ENCODE data around the gene SPATS2.
A peak's percentile ranks its signal among the peaks of the same experiment; 100 is the strongest.
"Not testable (repeated sequence)": the region's sequence is repeated elsewhere in the genome, so short reads cannot be mapped to it uniquely, and the experiment has no call there.

The SPATS2 gene

GRCh38 chr12:49518914-49519573 is 151.8 kb downstream of the SPATS2 start:
- Mint-ChIP-seq H3K9me3 (no peaks in the 10 kb centered on the region), H3K27ac (no peak overlapping the region), H3K4me3 (no peak overlapping the region), H3K4me1 (no peaks in the 10 kb centered on the region), H3K36me3 (peaks cover 5% of the 10 kb centered on the region)
- ATAC-seq (no peak), DNase-seq (ENCODE audit: low spot score in 2 of 2) (no peak)

DNA sequence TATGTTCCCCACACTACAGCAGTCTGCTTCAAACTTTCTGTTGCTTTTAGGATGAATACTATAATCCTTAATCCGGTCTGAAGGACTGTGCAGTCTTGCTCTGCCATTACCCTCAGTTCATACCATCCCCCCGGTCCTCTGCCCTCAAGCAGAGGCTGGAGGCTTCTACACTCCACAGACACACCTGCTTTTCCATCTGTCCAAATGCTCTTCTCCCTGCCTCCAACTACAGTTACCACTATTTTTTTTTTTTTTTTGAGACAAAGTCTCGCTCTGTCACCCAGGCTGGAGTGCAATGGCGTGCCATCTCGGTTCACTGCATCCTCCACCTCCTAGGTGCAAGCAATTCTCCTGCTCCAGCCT is 152.3 kb downstream of the SPATS2 start:
- H3K27ac Mint-ChIP-seq: no peak overlapping the region

GRCh38 chr12:49521389-49521788 is 154.1 kb downstream of the SPATS2 start:
- Mint-ChIP-seq H3K4me1 (no peaks in the 10 kb centered on the region), H3K36me3 (peaks cover 5% of the 10 kb centered on the region), H3K9me3 (no peaks in the 10 kb centered on the region), H3K27ac (no peak overlapping the region), H3K4me3 (no peak overlapping the region)
- ATAC-seq (no peak), DNase-seq (ENCODE audit: low spot score in 2 of 2) (no peak)

More for the DNA sequence above, 152.3 kb downstream of the SPATS2 start:
- DNase-seq (ENCODE audit: low spot score in 2 of 2) (no peak), ATAC-seq (no peak)
- Mint-ChIP-seq H3K4me3 (no peak overlapping the region), H3K36me3 (peaks cover 5% of the 10 kb centered on the region), H3K9me3 (no peaks in the 10 kb centered on the region), H3K4me1 (no peaks in the 10 kb centered on the region)

DNA sequence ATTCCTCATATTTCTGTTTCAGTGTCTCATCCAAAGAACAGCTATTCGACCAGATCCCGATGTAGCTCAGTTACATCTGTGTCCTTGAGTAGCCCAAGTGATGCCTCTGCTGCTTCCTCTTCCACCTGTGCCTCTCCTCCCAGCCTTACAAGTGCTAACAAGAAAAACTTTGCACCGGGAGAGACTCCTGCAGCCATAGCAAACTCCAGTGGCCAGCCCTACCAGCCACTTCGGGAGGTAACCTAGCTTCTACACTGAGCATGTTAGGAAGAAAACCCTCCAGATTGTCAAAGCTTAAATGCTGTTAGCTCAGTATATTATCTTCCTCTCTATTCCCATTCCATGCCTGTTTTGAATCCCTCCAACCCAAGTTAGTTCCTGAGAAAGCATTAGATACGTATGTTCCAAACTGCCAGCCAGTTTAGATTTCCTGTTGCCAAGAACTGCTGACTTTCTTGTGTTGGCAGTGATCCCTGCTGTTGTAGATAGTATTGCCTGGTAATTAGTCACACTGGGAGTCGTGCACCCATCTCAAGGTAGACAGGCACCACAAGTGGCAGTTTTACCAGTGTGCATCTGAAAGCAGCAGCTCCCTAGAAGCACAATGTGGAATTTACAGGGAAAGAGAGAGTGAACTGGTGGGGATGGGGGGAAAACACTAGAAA is 157.5 kb downstream of the SPATS2 start:
- no peak overlapping the region for H3K27ac Mint-ChIP-seq
- peaks cover 2% of the 10 kb centered on the region for H3K36me3 Mint-ChIP-seq
- ATAC-seq: no peak
- no peaks in the 10 kb centered on the region for H3K4me1 Mint-ChIP-seq
- H3K4me3 Mint-ChIP-seq: no peak overlapping the region
- DNase-seq (ENCODE audit: low spot score in 2 of 2): no peak
- no peaks in the 10 kb centered on the region for H3K9me3 Mint-ChIP-seq

DNA sequence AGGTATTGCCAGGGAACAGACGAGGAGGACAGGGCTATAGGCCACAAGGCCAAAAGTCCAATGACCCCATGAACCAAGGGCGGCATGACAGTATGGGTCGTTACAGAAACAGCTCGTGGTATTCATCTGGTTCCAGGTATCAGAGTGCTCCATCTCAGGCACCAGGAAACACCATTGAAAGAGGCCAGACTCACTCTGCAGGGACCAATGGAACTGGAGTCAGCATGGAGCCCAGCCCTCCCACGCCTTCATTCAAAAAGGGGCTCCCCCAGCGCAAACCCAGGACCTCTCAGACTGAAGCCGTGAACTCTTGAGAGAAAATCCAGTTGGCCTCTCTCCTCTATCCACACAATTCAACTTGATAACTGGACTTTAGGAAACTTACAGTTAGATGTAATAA is 158.7 kb downstream of the SPATS2 start:
- Mint-ChIP-seq H3K4me1 (no peaks in the 10 kb centered on the region), H3K36me3 (no peaks in the 10 kb centered on the region), H3K4me3 (no peak overlapping the region), H3K9me3 (no peaks in the 10 kb centered on the region), H3K27ac (no peak overlapping the region)
- no peak for DNase-seq (ENCODE audit: low spot score in 2 of 2)
- no peak for ATAC-seq

DNA sequence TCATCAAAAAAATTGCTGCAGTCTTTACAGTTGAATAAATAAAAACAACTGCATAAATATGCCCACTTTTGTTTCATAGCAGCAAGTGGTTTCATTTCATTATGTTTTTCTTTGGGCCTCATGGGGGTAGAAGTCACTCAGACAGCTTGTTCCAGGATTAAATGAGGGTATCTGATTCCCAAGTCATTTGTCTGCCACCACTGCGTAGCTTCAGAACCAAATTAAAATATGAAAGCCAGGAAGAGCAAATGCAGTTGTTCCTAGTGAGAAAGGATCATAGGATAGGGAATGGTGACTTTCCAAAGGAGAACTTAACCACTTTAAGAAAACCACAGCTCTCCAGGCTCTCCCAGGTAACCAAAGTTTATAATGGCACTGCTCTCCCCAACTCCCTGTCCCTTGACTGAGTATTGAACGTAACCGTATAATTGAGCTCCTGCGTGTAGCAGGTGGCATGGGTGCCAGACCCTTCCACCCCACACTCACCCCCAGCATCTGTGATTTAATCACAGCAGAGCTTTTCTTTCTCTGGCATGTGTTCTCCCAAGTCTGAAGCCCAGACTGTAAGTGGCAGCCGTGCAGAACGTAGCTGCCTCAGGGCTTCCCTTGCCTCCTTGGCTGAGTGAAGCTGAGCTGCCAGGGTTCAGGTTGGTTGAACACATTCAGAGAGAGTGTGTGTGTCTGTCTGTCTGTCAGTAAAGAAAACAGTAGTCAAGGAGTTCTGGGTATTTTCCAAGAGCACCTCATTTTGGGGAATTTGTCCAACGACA is 160.3 kb downstream of the SPATS2 start:
- H3K27ac Mint-ChIP-seq: peak overlapping the region; percentile 40
- DNase-seq (ENCODE audit: low spot score in 2 of 2) (peak in 1 of 2 donors; percentile 18), ATAC-seq (no peak)
- no peaks in the 10 kb centered on the region for H3K36me3 Mint-ChIP-seq
- no peak overlapping the region for H3K4me3 Mint-ChIP-seq
- no peaks in the 10 kb centered on the region for H3K4me1 Mint-ChIP-seq
- no peaks in the 10 kb centered on the region for H3K9me3 Mint-ChIP-seq

GRCh38 chr12:49529414-49529813 is 162.2 kb downstream of the SPATS2 start:
- Mint-ChIP-seq H3K36me3 (no peaks in the 10 kb centered on the region), H3K27ac (no peak overlapping the region), H3K9me3 (no peaks in the 10 kb centered on the region), H3K4me1 (no peaks in the 10 kb centered on the region), H3K4me3 (no peak overlapping the region)
- DNase-seq (ENCODE audit: low spot score in 2 of 2): no peak
- no peak for ATAC-seq

DNA sequence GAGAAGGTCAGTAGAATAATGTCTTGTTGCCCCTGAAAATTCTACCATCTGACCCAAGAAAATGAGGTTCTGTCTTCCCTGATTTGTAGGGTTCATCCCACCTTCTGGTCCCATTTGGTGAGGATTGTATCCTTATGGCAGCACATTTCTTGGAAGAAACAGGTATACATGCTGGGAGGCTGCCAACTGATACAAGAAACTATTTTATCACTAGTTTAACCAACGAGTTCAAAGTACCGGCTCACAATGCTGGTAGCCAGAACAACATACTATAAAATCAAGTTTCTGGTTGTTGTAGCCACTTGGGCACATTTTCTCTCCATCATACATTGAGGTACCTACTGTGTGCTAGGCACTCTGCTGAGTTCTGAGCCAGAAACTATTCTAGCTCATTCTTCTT is 164.5 kb downstream of the SPATS2 start:
- H3K4me1 Mint-ChIP-seq: no peaks in the 10 kb centered on the region
- ATAC-seq (no peak), DNase-seq (ENCODE audit: low spot score in 2 of 2) (no peak)
- H3K9me3 Mint-ChIP-seq: no peaks in the 10 kb centered on the region
- H3K4me3 Mint-ChIP-seq: no peak overlapping the region
- no peaks in the 10 kb centered on the region for H3K36me3 Mint-ChIP-seq
- no peak overlapping the region for H3K27ac Mint-ChIP-seq

GRCh38 chr12:49533331-49533730 is 166.1 kb downstream of the SPATS2 start:
- ATAC-seq (no peak), DNase-seq (ENCODE audit: low spot score in 2 of 2) (no peak)
- Mint-ChIP-seq H3K4me1 (no peaks in the 10 kb centered on the region), H3K36me3 (no peaks in the 10 kb centered on the region), H3K9me3 (no peaks in the 10 kb centered on the region), H3K27ac (no peak overlapping the region), H3K4me3 (no peak overlapping the region)

DNA sequence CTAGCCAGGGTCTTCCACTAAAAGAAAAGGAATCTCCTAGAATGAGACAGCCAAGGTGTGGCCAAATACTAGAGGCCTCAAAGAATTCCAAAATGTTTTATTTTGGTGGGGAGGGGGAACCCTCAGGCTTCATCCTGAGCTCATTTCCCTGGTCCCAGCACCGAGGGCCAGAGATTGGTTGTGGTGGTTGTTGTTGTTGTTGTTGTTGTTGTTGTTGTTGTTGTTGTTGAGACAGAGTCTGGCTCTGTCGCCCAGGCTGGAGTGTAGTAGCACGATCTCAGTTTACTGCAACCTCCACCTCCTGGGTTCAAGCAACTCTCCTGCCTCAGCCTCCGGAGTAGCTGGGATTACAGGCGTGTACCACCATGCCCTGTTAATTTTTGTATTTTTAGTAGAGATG is 166.9 kb downstream of the SPATS2 start:
- H3K36me3 Mint-ChIP-seq; ATAC-seq; DNase-seq (ENCODE audit: low spot score in 2 of 2); H3K4me3 Mint-ChIP-seq; H3K27ac Mint-ChIP-seq; H3K9me3 Mint-ChIP-seq; H3K4me1 Mint-ChIP-seq: not testable (repeated sequence)

DNA sequence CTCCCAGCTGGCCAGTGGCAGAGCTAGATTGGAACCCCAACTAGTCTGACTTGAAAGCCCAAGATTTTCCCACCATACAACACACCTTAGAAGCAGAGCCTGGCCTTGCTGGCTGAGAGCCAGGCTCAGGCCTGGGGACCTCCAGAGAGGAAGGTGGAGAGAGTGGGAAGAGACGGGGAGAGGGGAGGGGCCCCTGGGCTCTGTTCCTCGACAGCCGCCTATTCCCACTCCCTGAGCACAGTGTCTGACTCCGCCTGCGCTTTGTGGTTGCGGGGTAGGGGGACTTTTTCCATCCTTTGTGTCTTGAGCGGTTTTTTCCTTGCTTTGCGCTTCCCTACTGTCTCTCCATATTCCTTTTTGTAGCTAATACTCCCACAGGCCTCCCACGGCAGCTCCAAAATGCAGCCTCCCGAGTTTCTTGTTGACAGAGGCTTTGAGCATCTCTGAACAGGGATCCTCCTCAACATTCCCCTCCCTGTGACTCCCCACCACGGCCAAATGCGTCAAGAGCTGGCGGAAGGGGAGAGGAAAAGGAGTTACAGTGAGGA is 167.5 kb downstream of the SPATS2 start:
- no peaks in the 10 kb centered on the region for H3K9me3 Mint-ChIP-seq
- no peak overlapping the region for H3K4me3 Mint-ChIP-seq
- DNase-seq (ENCODE audit: low spot score in 2 of 2): no peak

DNA sequence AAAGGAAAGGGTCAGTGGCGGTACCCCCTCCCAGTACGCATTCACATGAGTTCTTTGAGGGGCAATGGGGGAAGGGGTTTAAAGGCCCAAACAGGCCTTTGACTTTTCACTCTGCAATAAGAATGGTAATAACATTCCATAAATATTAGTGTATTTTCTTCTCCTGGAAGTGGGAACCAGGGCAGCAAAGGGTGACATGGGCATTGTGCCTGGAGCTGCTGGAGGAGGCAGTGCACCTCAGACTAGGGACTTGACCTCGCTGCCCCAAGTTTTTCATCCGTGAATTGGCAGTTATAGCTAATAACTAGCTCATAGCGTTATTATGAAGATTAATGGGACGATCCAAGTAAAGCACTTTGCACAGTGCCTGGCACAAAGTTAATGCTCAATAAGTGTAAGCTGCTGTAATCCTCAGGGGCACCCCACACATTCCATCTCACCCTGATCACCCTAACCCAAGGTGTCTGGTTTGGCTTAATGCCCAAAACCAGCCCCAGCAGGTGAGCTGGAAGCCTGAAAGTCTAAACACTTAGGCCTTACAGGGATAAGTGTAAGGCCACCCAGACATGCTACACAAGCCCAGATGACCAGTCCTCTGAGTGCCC is 168.8 kb downstream of the SPATS2 start:
- Mint-ChIP-seq H3K4me3 (no peak overlapping the region), H3K27ac (no peak overlapping the region), H3K4me1 (no peaks in the 10 kb centered on the region), H3K36me3 (no peaks in the 10 kb centered on the region), H3K9me3 (no peaks in the 10 kb centered on the region)
- no peak for DNase-seq (ENCODE audit: low spot score in 2 of 2)
- ATAC-seq: no peak

More for the DNA sequence above, 167.5 kb downstream of the SPATS2 start:
- no peak overlapping the region for H3K27ac Mint-ChIP-seq
- no peaks in the 10 kb centered on the region for H3K4me1 Mint-ChIP-seq
- ATAC-seq: no peak
- H3K36me3 Mint-ChIP-seq: no peaks in the 10 kb centered on the region

DNA sequence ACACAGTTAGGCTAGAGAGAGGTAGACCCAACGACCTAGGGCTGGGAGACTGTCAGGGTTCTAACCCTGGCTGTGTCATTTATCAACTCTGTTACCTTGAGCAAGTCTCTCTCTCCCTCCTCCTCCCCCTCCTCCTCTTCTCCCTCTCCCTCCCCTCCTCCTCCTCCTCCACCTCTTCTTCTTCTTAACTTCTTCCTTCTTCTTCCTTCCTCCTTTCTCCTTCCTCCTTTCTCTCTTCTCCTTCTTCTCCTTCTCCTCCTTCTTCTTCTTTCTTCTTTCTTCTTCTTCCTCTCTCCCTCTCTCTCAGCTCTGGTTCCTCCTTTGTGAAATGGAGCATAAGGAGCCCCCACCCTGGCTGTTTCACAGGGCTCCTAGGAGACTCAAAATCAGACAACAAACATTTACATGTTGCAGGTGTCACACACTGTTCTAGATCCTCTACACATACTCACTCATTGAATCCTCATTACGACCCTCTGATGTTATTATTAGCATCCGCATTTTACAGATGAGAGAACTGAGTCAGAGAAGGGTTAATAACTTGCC is 169.3 kb downstream of the SPATS2 start:
- DNase-seq (ENCODE audit: low spot score in 2 of 2) (no peak), ATAC-seq (no peak)
- Mint-ChIP-seq H3K27ac (no peak overlapping the region), H3K9me3 (no peaks in the 10 kb centered on the region), H3K4me3 (peak overlapping the region; percentile 73), H3K4me1 (peaks cover 6% of the 10 kb centered on the region), H3K36me3 (no peaks in the 10 kb centered on the region)

DNA sequence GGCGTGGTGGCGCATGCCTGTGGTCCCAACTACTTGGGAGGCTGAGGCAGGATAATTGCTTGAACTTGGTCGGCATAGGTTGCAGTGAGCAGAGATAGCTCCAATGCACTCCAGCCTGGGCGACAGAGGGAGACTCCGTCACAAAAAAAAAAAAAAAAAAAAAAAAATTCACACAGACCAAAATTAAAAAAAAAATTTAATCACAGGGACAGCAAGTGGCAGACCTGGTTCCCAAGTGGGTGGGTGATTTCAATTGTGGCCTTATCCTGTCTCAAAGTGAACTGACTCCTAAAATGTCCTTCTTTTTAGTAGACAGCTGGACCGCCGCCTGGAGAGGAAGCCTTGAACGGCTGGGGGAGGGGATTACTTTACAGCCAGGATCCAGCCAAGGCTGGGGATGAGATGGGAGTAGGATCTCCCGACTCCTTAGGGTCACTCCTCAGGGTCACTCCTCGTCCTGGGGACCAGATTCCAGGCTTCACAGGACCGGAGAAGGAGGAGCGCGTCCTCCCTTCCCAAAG is 170.0 kb downstream of the SPATS2 start:
- ATAC-seq (no peak), DNase-seq (ENCODE audit: low spot score in 2 of 2) (no peak)
- H3K36me3 Mint-ChIP-seq: no peaks in the 10 kb centered on the region
- H3K9me3 Mint-ChIP-seq: no peaks in the 10 kb centered on the region
- peak overlapping the region; percentile 73 for H3K4me3 Mint-ChIP-seq
- peaks cover 6% of the 10 kb centered on the region for H3K4me1 Mint-ChIP-seq
- no peak overlapping the region for H3K27ac Mint-ChIP-seq
